Neuronal stem cell (in vitro differentiated cells): ENCODE results near the gene GALNT17.
"Not testable (repeated sequence)": the region's sequence is repeated elsewhere in the genome, so short reads cannot be mapped to it uniquely, and the experiment has no call there.

Experiments
- DNase-seq: peaks from one replicate; pipeline ENCODE4 v3.0.0-alpha.2; 2013; ENCODE audit warnings: low spot score
- H2AFZ ChIP-seq: one replicate; pipeline ENCODE4 v1.6.1; 2013; ENCODE audit warnings: mild to moderate bottlenecking, low read length, inconsistent platforms
- H2AK5ac ChIP-seq: 2 replicates; pipeline ENCODE4 v1.6.1; 2013; ENCODE audit warnings: low read depth, mild to moderate bottlenecking, inconsistent platforms, low read length, moderate library complexity, mixed read lengths
- H2BK120ac ChIP-seq: 2 replicates; pipeline ENCODE4 v1.6.1; 2013; ENCODE audit warnings: low read depth, mild to moderate bottlenecking, inconsistent platforms, low read length, moderate library complexity, mixed read lengths
- H2BK12ac ChIP-seq: one replicate; pipeline ENCODE4 v1.6.1; 2013; ENCODE audit warnings: low read length, inconsistent platforms
- H2BK15ac ChIP-seq: 2 replicates; pipeline ENCODE4 v1.6.1; 2013; ENCODE audit warnings: mild to moderate bottlenecking, low read length, inconsistent platforms, mixed read lengths
- H2BK5ac ChIP-seq: one replicate; pipeline ENCODE4 v1.6.1; 2013; ENCODE audit warnings: inconsistent platforms, mild to moderate bottlenecking, low read length, moderate library complexity
- H3K14ac ChIP-seq: one replicate; pipeline ENCODE4 v1.6.1; 2013; ENCODE audit warnings: low read length, inconsistent platforms
- H3K18ac ChIP-seq: 2 replicates; pipeline ENCODE4 v1.6.1; 2013; ENCODE audit warnings: low read length, inconsistent platforms
- H3K23ac ChIP-seq: 2 replicates; pipeline ENCODE4 v1.6.1; 2013; ENCODE audit warnings: low read depth, mild to moderate bottlenecking, mixed read lengths, low read length, inconsistent platforms; ENCODE audit not compliant: poor library complexity
- H3K27ac ChIP-seq: replicated peaks from 3 replicates; pipeline ENCODE4 v1.5.1; 2013; ENCODE audit warnings: low read length, inconsistent platforms
- H3K27me3 ChIP-seq, 3 experiments: 2 replicates each; pipeline ENCODE4 v1.6.1; 2013; ENCODE audit warnings: low read length in 3 of 3, mild to moderate bottlenecking in 2 of 3, inconsistent platforms in 1 of 3, low read depth in 1 of 3, mixed read lengths in 1 of 3, moderate library complexity in 1 of 3; ENCODE audit not compliant: control insufficient read depth in 3 of 3, insufficient read depth in 3 of 3
- H3K36me3 ChIP-seq, 2 donors: replicated peaks in 1 of 2; 2 replicates each; pipeline ENCODE4 v1.6.1; 2013; ENCODE audit warnings: low read length in 2 of 2; ENCODE audit not compliant: control insufficient read depth in 2 of 2, insufficient read depth in 2 of 2
- H3K4ac ChIP-seq: 2 replicates; pipeline ENCODE4 v1.6.1; 2013; ENCODE audit warnings: inconsistent platforms, mild to moderate bottlenecking, low read length, moderate library complexity
- H3K4me1 ChIP-seq, 2 donors: 1 replicate in 1 of 2; 2 replicates in 1 of 2; pipeline ENCODE4 v1.6.1; 2013; ENCODE audit warnings: low read length in 2 of 2, low read depth in 1 of 2; ENCODE audit not compliant: control insufficient read depth in 2 of 2, insufficient read depth in 1 of 2
- H3K4me2 ChIP-seq: one replicate; pipeline ENCODE4 v1.6.1; 2013; ENCODE audit warnings: mild to moderate bottlenecking, low read length, inconsistent platforms; ENCODE audit not compliant: insufficient read depth, poor library complexity, severe bottlenecking
- H3K4me3 ChIP-seq, 2 donors: 2 replicates each; pipeline ENCODE4 v1.5.1; 2013; ENCODE audit warnings: low read length in 2 of 2, mild to moderate bottlenecking in 2 of 2, inconsistent platforms in 1 of 2, moderate library complexity in 1 of 2
- H3K79me1 ChIP-seq: one replicate; pipeline ENCODE4 v1.6.1; 2013; ENCODE audit warnings: low read depth, mild to moderate bottlenecking, inconsistent platforms, low read length, moderate library complexity
- H3K9ac ChIP-seq: one replicate; pipeline ENCODE4 v1.6.1; 2013; ENCODE audit warnings: mild to moderate bottlenecking, low read depth, low read length, inconsistent platforms; ENCODE audit not compliant: poor library complexity
- H3K9me3 ChIP-seq, 2 donors: replicated peaks in 1 of 2; 2 replicates each; pipeline versions ENCODE3 to v1.6.1; 2013; ENCODE audit warnings: low read length in 2 of 2, mild to moderate bottlenecking in 2 of 2, inconsistent platforms in 1 of 2, low read depth in 1 of 2, mixed read lengths in 1 of 2, moderate library complexity in 1 of 2; ENCODE audit not compliant: control insufficient read depth in 2 of 2, insufficient read depth in 1 of 2
- H4K8ac ChIP-seq: one replicate; pipeline ENCODE4 v1.6.1; 2013; ENCODE audit warnings: low read depth, mild to moderate bottlenecking, inconsistent platforms, low read length, moderate library complexity
- H4K91ac ChIP-seq: one replicate; pipeline ENCODE4 v1.6.1; 2013; ENCODE audit warnings: low read length, low read depth, mild to moderate bottlenecking, inconsistent platforms; ENCODE audit not compliant: poor library complexity
- WGBS, 2 donors: extraction: QIAGEN DNeasy Blood & Tissue Kit; methylation state at CpG; one replicate each; pipeline ENCODE4 v1.1.7; 2013; ENCODE audit warnings: missing lambda C conversion rate in 2 of 2, mixed read lengths in 1 of 2; ENCODE audit not compliant: insufficient read length in 2 of 2, insufficient replicate concordance in 1 of 2; ENCODE audit errors: extremely low coverage in 2 of 2; 5-methylcytosine and 5-hydroxymethylcytosine counted together

The GALNT17 gene

DNA sequence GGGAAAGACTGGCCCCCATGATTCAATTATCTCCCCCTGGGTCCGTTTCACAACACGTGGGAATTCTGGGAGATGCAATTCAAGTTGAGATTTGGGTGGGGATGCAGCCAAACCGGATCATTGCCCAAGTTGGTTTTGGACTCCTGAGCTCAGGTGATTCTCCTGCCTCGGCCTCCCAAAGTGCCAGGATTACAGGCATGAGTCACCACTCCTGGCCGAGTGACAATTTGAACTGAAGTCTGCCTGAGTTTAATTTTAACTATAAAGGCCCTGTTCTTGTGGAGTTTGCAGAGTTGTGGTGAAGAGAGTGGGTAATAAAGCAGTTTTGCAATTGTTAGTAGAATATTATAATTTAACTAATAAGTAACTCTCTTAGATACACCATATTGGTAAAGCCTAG is 78.3 kb downstream of the GALNT17 start:
- no CpG with 5 or more reads among the region's 5 CpGs for WGBS, 2 donors

DNA sequence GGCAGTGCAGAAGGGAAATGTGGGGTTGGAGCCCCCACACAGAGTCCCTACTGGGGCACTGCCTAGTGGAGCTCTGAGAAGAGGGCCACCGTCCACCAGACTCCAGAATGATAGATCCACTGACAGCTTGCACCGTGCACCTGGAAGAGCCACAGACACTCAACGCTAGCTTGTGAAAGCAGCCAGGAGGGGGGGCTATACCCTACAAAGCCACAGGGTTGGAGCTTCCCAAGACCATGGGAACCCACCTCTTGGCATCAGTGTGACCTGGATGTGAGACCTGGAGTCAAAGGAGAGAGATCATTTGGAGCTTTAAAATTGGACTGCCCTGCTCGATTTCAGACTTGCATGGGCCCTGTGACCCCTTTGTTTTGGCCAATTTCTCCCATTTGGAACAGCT is 80.5 kb downstream of the GALNT17 start:
- H3K4ac ChIP-seq, DNase-seq, H2AFZ ChIP-seq, H3K36me3 ChIP-seq, H4K8ac ChIP-seq, H4K91ac ChIP-seq, H3K14ac ChIP-seq, H3K79me1 ChIP-seq, H2BK5ac ChIP-seq, H2BK120ac ChIP-seq, H2AK5ac ChIP-seq, H2BK12ac ChIP-seq, H3K18ac ChIP-seq, H2BK15ac ChIP-seq, H3K27ac ChIP-seq, H3K27me3 ChIP-seq, H3K4me1 ChIP-seq, H3K23ac ChIP-seq, H3K4me3 ChIP-seq, H3K4me2 ChIP-seq, H3K9ac ChIP-seq: not testable (repeated sequence)
- peaks cover 2 to 11% of the 10 kb centered on the region in 2 donors for H3K9me3 ChIP-seq
- WGBS, 2 donors = no CpG with 5 or more reads among the region's 4 CpGs

More for the DNA sequence above, 78.3 kb downstream of the GALNT17 start:
- no peak overlapping the region for H2BK120ac ChIP-seq
- H3K4ac ChIP-seq = no peak overlapping the region
- no peak overlapping the region for H4K8ac ChIP-seq
- no peak overlapping the region for H3K9ac ChIP-seq
- no peak overlapping the region for H3K4me2 ChIP-seq
- H2BK12ac ChIP-seq = no peak overlapping the region
- no peak overlapping the region for H3K14ac ChIP-seq
- no peak overlapping the region for H2AK5ac ChIP-seq
- no peak overlapping the region for H2BK5ac ChIP-seq
- H3K4me1 ChIP-seq = no peaks in the 10 kb centered on the region
- no peak overlapping the region for H3K18ac ChIP-seq
- no peaks in the 10 kb centered on the region for H3K36me3 ChIP-seq
- no peaks in the 10 kb centered on the region for H3K27me3 ChIP-seq
- no peak overlapping the region for H3K4me3 ChIP-seq
- no peak for DNase-seq
- no peak overlapping the region for H4K91ac ChIP-seq
- no peak overlapping the region for H3K27ac ChIP-seq
- no peak overlapping the region for H2AFZ ChIP-seq
- no peak overlapping the region for H2BK15ac ChIP-seq
- H3K9me3 ChIP-seq = peaks cover 3 to 11% of the 10 kb centered on the region in 2 donors
- H3K23ac ChIP-seq = no peak overlapping the region
- no peaks in the 10 kb centered on the region for H3K79me1 ChIP-seq

DNA sequence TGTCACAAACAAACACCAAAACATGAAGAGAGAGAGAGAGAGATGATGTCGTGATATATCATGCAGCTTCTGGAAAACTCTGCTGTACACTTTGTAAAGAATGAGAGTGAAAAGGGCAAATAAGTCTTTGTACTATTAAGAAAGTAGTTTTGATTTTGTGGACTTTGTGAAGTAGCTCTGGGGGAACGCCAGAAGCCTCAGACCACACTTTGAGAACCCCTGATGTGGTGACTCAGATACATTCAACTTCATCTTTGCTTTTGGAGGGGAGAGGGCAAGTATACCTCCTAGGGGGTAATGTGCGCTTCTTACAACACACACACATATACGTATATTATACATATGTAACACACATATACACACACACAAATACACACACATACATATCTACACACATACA is 84.3 kb downstream of the GALNT17 start:
- Histone ChIP-seq H2BK5ac (no peak overlapping the region), H3K23ac (no peak overlapping the region), H3K18ac (no peak overlapping the region), H3K4me1 (no peaks in the 10 kb centered on the region), H3K27me3 (no peaks in the 10 kb centered on the region), H3K9ac (no peak overlapping the region), H3K4me2 (no peak overlapping the region), H3K36me3 (no peaks in the 10 kb centered on the region), H3K14ac (no peak overlapping the region), H2AK5ac (no peak overlapping the region), H3K4me3 (no peak overlapping the region), H3K79me1 (no peaks in the 10 kb centered on the region), H2BK12ac (no peak overlapping the region), H2BK120ac (no peak overlapping the region), H4K91ac (no peak overlapping the region), H3K4ac (no peak overlapping the region), H4K8ac (no peak overlapping the region), H2BK15ac (no peak overlapping the region), H3K9me3 (peaks cover 2 to 24% of the 10 kb centered on the region in 2 donors), H3K27ac (no peak overlapping the region), H2AFZ (no peak overlapping the region)
- WGBS, 2 donors = no CpG with 5 or more reads among the region's 4 CpGs
- DNase-seq = no peak

DNA sequence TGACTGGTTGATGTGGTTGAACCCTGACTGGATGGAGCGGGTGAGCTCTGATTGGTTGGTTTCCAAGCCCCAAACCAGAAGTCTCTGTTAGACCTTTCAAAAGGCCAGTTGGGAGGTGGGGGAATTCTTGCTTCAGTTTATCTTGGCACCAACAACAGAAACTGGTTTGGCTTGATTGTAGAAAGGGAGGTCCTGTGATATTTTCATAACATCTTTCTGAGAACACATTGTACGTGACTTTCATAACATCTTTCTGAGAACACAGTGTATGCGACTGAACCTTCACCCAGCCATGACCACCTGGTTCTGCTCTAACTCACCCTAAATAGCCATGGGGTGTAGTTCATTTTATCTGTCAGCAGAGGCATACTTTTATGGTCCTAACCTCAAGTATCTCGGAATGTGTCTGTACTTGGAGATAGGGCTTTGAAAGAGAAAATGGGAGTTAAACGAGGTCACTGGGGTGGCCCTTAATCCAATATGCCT is 88.3 kb downstream of the GALNT17 start:
- Histone ChIP-seq H2AFZ (no peak overlapping the region), H2BK5ac (no peak overlapping the region), H3K4me1 (no peaks in the 10 kb centered on the region), H2BK15ac (no peak overlapping the region), H3K4me2 (no peak overlapping the region), H3K9ac (no peak overlapping the region), H3K9me3 (peaks cover 2 to 15% of the 10 kb centered on the region in 2 donors), H3K14ac (no peak overlapping the region), H4K8ac (no peak overlapping the region), H2BK120ac (no peak overlapping the region), H2AK5ac (no peak overlapping the region), H3K27me3 (no peaks in the 10 kb centered on the region), H3K18ac (no peak overlapping the region), H3K36me3 (no peaks in the 10 kb centered on the region), H2BK12ac (no peak overlapping the region), H4K91ac (no peak overlapping the region), H3K4ac (no peak overlapping the region), H3K23ac (no peak overlapping the region), H3K4me3 (no peak overlapping the region), H3K27ac (no peak overlapping the region), H3K79me1 (no peaks in the 10 kb centered on the region)
- WGBS, 2 donors = no CpG with 5 or more reads among the region's 5 CpGs
- no peak for DNase-seq
